Skeletal muscle cell (primary cell): Measurements from ENCODE around the gene SPATA3.

Experiments used
- DNase-seq: peaks from one replicate; pipeline ENCODE4 v3.0.0-alpha.2; 2010; ENCODE audit warnings: low read depth
- H3K4me3 ChIP-seq: 2 replicates; pipeline ENCODE4 v1.5.1; 2011; ENCODE audit warnings: low read depth, mild to moderate bottlenecking, control low read depth, low read length, moderate library complexity

The SPATA3 gene

GRCh38 chr2:231041061-231041689 is 45.3 kb downstream of the SPATA3 start:
- DNase-seq, result no peak
- H3K4me3 ChIP-seq, result no peak overlapping the region

GRCh38 chr2:231043796-231044195 is 47.9 kb downstream of the SPATA3 start:
- no peak for DNase-seq
- H3K4me3 ChIP-seq, result no peak overlapping the region

DNA sequence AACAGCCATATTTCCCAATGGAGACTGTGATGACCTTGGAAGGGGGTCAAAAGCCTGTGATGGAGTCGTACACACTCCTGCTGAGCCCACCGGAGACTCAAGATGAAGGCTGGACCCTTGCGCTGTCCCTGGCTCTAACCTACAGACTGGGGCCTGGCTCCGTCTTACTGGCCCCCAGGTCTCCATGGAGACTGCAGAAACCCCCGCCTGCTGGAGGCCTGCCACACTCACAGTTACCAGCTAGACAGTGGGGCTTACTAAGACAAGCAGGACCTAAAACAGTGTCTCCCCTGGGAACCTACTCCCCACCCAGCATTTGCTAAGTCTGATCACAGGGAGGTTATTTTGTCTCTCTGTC is 51.0 kb downstream of the SPATA3 start:
- no peak overlapping the region for H3K4me3 ChIP-seq
- no peak for DNase-seq

- no peak for DNase-seq
- no peak overlapping the region for H3K4me3 ChIP-seq
These were observed 51.5 kb downstream of the SPATA3 start for GRCh38 chr2:231047274-231047922.

- no peak overlapping the region for H3K4me3 ChIP-seq
- no peak for DNase-seq
These were observed 52.3 kb downstream of the SPATA3 start for GRCh38 chr2:231047923-231048915.

- DNase-seq, result no peak
- H3K4me3 ChIP-seq, result no peak overlapping the region
These were observed 53.5 kb downstream of the SPATA3 start for GRCh38 chr2:231049286-231050017.

DNA sequence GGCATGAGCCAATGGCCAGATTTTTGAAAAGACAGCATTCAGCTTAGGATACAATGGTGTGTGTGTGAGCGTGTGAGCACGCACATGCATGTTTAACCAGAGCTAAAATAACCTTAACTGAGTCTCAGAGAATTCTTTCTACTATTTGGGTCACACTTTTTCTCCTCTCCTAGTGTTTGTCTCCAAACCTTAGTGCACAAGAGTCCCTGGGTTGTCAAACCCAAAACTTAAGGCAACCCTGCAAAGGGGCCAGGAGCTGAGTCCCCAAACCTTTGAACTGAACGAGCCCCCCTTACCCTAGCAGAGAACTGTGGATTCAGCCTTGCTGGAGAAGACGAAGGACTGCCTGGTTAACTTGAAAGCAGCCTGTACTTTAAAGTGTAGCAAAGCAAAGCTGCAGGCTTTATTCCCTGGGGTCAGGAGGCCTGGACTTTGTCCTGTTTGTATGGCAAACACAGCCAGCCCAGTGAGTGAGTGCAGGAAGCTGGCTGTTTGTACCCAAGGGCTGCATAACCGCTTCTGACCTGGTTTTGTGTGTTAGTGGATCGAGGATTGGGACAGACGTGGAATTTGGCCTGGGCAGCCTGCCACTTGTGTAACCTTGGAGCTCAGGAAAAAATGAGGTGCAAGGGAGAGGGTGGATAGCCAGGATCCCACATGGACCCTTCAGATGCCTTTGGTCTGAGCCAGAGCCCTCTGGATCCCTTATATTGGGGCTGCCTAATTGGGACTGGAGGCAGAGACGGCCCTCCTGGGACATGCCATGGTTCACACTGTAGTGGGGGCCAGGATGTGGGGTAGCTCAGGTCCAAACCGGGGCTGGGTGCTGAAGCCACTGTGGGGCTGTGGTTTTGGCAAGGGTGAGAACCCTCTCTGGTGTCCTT is 54.3 kb downstream of the SPATA3 start:
- DNase-seq, result no peak
- no peak overlapping the region for H3K4me3 ChIP-seq

- DNase-seq, result no peak
- no peak overlapping the region for H3K4me3 ChIP-seq
These were observed 55.2 kb downstream of the SPATA3 start for GRCh38 chr2:231051116-231051515.

DNA sequence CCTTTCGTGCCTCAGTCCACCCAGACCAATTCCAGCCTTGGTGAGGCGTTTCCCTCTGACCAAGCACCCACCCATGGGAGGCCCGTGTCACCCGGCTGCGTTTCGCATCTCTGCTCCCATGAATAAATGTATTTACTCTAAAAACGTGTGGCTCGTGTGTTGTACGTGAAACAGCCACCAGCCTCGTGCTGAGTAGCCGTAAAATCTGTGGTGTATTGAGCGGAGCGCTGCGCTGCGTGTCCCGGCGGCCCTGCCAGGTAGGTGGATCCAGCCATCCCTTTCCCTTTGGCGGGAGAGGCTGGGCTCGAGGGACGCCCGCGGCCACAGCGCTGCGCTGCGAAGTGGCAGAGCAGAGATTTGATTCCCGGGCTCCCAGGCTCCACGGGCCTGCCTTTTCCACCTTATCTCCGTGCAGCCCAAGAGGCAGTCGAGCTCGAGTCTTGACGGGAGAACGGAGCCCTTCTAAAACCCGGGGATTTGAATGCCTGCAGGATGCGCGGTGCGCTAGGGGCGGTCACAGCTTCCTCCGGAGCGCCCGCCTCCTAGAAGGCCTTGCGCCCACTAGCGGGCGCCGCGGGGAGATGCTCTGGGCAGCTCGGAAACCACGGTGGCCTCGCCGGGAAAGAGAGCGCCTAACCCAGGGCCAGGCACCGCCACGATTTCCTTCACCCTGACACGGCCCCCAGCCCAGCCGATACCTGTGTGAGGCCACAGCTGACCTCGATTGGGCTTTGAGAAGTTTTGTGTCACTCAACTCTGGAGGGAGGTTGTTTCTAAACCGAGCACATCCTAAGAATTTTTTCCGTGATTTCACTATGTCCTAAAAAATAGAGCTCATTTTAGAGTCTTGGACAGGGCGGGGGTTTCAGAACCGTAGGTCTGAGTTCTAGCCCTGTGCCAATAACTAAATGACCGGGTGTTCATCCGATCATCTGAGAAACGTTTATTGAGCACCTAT is 56.9 kb downstream of the SPATA3 start:
- peak; percentile 39 for DNase-seq
- peak overlapping the region; percentile 64 for H3K4me3 ChIP-seq

DNA sequence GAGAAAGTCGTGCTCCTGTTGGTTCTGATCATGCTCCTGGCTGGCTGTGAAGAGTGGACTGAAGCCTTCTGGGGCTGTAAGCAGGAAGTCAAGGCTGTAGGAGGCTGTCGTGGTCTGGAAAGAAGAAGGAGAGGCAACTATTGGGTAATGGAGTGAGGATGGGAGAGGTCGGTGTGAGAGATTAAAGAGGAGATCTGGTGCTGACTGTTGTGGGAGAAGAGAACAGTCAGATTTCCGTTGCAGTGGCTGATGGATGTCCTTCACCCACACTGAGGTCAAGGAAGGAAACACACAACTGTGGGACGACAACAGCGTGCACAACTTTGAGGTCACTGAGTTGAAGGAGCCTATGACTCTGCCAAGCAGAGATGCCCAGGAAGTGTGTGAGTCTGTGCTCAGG is 57.9 kb downstream of the SPATA3 start:
- H3K4me3 ChIP-seq, result no peak overlapping the region
- DNase-seq, result no peak

- DNase-seq, result peak; percentile 78
- peak within 1 kb of the TSS; percentile 98 for H3K4me3 ChIP-seq
These were observed 60.8 kb downstream of the SPATA3 start, which contains the start of gene PSMD1 for GRCh38 chr2:231056453-231057416. Gene PSMD1 (plus strand): TSS chr2:231056867. CDS start chr2:231057026, 159 bp downstream.

GRCh38 chr2:231057590-231057989 is 61.7 kb downstream of the SPATA3 start:
- no peak for DNase-seq

More at GRCh38 chr2:231057590-231057989, 61.7 kb downstream of the SPATA3 start:
- H3K4me3 ChIP-seq, result peak overlapping the region; percentile 98
